HG03025 (cell line): ENCODE measurements around the gene S100A11.

Source experiments
- ATAC-seq: cut with Tn5 transposase; IDR thresholded peaks from one replicate; pipeline ENCODE4 v1.9.1; 2021; ENCODE audit warnings: mild to moderate bottlenecking, moderate library complexity; ENCODE audit not compliant: unreplicated experiment, low FRiP score

S100A11 gene

DNA sequence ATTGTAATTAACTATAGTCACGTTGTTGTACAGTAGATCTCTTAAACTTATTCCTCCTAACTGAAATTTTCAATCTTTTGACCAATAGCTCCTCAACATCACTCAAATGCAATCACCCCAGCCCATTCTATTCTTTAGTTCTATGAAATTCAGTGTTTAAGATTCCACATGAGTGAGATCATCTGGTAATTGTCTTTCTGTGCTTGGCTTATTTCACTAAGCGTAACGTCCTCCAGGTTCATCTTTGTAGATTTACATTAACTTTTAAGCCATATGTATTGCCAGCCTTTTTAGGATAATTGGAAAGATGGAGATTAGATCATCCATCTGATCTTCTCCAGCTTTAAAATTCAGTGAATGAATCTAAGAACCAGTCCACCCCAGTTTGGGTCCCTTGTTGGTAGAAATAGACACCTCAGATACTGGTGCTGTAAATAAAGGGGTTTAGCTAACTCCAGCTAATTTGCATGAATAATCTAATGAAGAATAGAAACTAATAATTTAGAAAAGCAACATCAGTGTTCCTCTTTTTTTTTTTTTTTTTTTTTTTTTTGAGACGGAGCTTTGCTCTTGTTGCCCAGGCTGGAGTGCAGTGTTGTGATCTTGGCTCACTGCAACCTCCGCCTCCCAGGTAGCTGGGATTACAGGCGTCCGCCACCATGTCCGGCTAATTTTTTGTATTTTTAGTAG is 50.2 kb downstream of the S100A11 start:
- ATAC-seq, result no peak

DNA sequence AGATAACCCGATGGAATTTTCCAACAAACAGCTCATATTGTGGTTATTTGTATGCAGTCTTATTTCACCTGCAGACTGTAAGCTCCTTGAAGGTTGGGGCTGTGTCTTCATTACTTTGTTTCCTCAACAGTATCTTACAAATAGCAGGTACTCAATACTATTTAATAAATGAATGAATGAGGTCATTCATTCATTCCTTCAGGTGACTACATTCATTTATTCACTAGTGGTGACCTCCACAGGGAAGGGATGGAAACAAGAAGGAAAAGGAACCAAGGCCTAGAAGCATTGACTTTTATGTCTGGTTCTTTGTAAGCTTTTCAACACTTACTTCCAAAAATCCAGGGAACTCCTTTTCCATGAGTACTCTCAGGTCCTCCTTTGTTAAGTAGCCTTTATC is 51.0 kb downstream of the S100A11 start:
- ATAC-seq, result no peak

DNA sequence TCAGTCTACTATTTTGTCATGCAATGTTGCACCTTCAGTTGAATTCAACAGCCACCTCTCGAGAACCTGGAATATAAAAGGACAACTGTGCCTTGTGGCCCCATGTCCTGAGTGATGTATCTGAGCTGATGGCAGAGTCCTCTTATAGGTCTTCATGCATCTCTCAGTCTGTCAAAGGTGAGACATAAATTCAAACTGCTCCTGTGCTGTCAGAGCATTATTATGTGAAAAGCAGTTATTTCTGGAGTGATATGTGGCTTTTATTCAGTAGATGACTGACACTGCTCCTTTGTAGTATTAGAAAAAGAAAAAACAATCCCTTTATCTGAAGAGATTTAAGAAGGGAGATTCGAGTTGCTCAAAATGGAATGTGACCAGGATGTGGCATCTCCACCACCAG is 51.5 kb downstream of the S100A11 start:
- no peak for ATAC-seq

DNA sequence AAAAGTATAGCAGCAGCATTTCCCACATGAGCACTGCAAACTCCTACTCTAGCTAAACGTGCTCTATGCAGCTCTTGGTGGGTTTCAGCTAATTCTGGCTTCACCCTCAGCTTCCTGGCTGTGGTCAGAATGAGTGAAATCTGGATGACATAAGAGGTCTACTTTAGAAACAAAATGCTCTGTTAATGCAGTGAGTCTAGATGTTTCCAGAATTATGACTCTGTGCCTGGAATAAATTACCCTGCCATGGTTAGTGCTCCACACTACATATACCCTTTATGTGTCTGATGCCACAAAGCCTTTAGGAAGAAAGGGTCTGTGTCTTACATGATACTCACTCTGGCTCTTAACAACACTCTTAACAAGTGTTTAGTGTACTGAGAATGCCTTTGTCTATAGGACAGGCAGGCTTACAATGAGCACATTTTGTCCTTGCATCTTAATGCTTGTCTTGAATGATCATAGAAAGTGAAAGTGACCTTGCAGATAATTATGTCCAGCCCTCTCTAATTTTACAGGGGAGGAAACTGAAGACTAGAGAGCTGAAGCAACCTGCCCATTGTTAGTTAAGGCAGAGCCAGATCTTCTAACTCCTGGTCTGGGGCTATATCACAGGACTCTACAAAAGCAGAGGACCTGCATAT is 52.4 kb downstream of the S100A11 start:
- no peak for ATAC-seq
